Measurements from ENCODE around the gene AGER.

Gene AGER

DNA sequence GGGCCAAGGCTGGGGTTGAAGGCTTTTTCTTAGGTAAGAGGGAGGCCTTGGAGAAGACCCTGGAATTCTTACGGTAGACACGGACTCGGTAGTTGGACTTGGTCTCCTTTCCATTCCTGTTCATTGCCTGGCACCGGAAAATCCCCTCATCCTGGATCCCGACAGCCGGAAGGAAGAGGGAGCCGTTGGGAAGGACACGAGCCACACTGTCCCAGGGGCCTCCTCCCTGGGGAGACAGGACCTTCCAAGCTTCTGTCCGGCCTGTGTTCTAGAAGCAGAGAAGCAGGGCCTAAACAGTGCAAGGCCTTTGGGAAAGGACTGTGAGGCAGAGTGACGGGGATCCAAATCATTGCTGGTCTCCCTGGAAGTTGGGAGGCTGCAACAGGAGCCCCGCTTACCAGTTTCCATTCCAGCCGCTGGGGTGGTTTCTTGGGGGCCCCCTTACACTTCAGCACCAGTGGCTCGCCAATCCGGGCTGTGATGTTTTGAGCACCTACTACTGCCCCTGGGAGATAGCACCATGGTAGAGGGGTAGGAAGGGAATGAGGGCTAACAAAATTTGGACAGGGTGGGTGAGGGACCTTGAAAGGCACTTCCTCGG lies 470 bp downstream of the AGER start:
- no peak overlapping the region; the same call in 1 of the 2 replicates for H3K27ac ChIP-seq

DNA sequence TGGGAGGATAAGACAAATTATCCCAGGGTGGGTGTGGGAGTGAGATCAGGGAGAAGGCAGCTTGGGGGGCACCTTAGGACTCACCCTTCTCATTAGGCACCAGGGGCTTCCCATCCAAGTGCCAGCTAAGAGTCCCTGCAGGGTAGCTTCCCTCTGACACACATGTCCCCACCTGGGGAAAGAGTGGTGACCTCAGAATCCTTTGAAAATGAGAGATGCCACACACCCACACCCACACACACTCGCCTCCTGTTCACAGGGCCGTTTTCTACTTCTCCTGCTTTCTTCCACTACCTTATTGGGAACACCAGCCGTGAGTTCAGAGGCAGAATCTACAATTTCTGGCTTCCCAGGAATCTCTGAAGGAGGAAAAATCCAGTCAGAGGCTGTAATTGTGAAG lies 1.0 kb downstream of the AGER start:
- no peak for DNase-seq
- no peaks in the 10 kb centered on the region for H3K9me3 ChIP-seq (ENCODE audit: severe bottlenecking)
- TF ChIP-seq CTCF (IDR thresholded peaks at IDR 0.05; ENCODE audit: low read depth, low read length) = no peak
- H3K27me3 ChIP-seq (ENCODE audit: insufficient read depth, low read depth, severe bottlenecking) = no peaks in the 10 kb centered on the region
- no peak overlapping the region for H3K4me3 ChIP-seq (ENCODE audit: low read depth, low read length)
- no peak overlapping the region; the same call in 1 of the 2 replicates for H3K27ac ChIP-seq
- H3K36me3 ChIP-seq = peaks cover 70% of the 10 kb centered on the region

More for the DNA sequence above, 470 bp downstream of the AGER start:
- Histone ChIP-seq H3K36me3 (peaks cover 75% of the 10 kb centered on the region), H3K9me3 (ENCODE audit: severe bottlenecking) (no peaks in the 10 kb centered on the region), H3K4me3 (ENCODE audit: low read depth, low read length) (no peak overlapping the region), H3K27me3 (ENCODE audit: insufficient read depth, low read depth, severe bottlenecking) (no peaks in the 10 kb centered on the region)
- TF ChIP-seq CTCF (IDR thresholded peaks at IDR 0.05; ENCODE audit: low read depth, low read length) = no peak
- DNase-seq = no peak

GRCh38 chr6:32182555-32182981 lies 1.5 kb downstream of the AGER start:
- H3K9me3 ChIP-seq (ENCODE audit: severe bottlenecking) = no peaks in the 10 kb centered on the region
- no peak overlapping the region for H3K4me3 ChIP-seq (ENCODE audit: low read depth, low read length)
- DNase-seq = no peak
- H3K27ac ChIP-seq = peak overlapping the region; percentile 25; the same call in 1 of the 2 replicates
- no peak for TF ChIP-seq CTCF (IDR thresholded peaks at IDR 0.05; ENCODE audit: low read depth, low read length)
- peaks cover 65% of the 10 kb centered on the region for H3K36me3 ChIP-seq
- H3K27me3 ChIP-seq (ENCODE audit: insufficient read depth, low read depth, severe bottlenecking) = no peaks in the 10 kb centered on the region

DNA sequence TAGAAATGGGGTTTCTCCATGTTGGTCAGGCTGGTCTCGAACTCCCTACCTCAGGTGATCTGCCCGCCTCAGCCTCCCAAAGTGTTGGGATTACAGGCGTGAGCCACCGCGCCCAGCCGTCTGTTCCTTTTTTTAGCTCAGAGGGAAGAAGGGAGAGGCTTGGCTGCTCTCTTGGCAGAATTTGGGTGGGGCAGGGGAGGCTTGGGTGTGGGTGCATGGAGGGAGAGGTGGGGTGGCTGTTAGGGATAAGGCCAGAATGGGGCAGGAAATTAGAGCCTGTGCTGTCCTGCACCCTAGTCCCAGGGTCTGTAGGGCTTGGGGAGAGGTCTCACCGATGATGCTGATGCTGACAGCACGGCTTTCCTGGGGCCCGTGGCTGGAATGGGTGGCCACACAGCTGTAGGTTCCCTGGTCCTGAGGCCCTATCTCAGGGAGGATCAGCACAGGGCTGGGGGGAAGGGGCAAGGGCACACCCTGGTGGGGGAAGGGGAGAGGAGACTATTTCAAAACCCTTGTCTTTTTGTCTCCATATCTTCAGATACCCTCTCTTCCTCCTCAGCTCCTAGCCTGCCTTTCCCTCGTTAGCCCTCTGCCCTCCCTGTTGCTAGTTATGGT lies 2.0 kb downstream of the AGER start:
- no peak for DNase-seq
- Histone ChIP-seq H3K27ac (peak overlapping the region; percentile 25; the same call in 1 of the 2 replicates), H3K9me3 (ENCODE audit: severe bottlenecking) (no peaks in the 10 kb centered on the region), H3K27me3 (ENCODE audit: insufficient read depth, low read depth, severe bottlenecking) (no peaks in the 10 kb centered on the region), H3K36me3 (peaks cover 60% of the 10 kb centered on the region), H3K4me3 (ENCODE audit: low read depth, low read length) (no peak overlapping the region)
- TF ChIP-seq CTCF (IDR thresholded peaks at IDR 0.05; ENCODE audit: low read depth, low read length) = no peak

DNA sequence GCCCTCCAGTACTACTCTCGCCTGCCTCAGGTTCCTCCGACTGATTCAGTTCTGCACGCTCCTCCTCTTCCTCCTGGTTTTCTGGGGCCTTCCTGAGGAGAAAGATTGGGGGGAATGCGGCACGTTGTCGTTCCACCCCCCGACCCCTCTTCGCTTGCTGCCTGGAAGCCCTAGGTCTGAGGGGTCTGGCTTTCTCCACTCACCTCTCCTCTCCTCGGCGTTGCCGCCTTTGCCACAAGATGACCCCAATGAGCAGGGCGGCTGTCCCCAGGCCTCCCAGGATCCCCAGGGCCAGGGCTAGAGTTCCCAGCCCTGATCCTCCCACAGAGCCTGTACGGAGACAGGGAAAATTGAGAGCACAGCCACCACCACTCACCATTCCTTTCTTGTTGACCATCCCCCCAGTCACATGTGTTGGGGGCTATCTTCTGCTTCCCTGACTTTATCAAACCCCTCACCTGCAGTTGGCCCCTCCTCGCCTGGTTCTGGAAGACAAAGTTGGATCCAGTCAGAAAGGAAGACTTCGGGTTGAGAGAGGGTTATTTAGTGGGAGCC lies 2.8 kb downstream of the AGER start:
- no peak for TF ChIP-seq CTCF (IDR thresholded peaks at IDR 0.05; ENCODE audit: low read depth, low read length)
- H3K36me3 ChIP-seq = peaks cover 52% of the 10 kb centered on the region
- no peak for DNase-seq

More for the DNA sequence above, 2.8 kb downstream of the AGER start:
- Histone ChIP-seq H3K27ac (no peak overlapping the region), H3K4me3 (ENCODE audit: low read depth, low read length) (no peak overlapping the region), H3K27me3 (ENCODE audit: insufficient read depth, low read depth, severe bottlenecking) (no peaks in the 10 kb centered on the region), H3K9me3 (ENCODE audit: severe bottlenecking) (no peaks in the 10 kb centered on the region)
